Kidney (tissue), 14 donors: ENCODE data around the gene PTCD1. TPM values are rescaled to one million over a fixed set of nuclear protein-coding genes. Genes with fewer than 3 reads are reported as not detected.
"Not testable (repeated sequence)": the region's sequence is repeated elsewhere in the genome, so short reads cannot be mapped to it uniquely, and the experiment has no call there.

Source experiments
- DNase-seq, 5 donors: peaks; one replicate each; pipeline ENCODE4 v3.0.0-alpha.2; 2013 to 2020
- FAIRE-seq: peaks from 2 replicates; lab custom pipeline; 2012; peaks lifted over from hg19 to GRCh38; lab: Jason Lieb, UNC
- H3K27ac ChIP-seq, 2 donors: one replicate each; pipeline ENCODE4 v1.7.0; 2013; ENCODE audit warnings: low read depth in 2 of 2, low read length in 2 of 2, inconsistent platforms in 1 of 2
- H3K27me3 ChIP-seq: one replicate; pipeline ENCODE4 v1.7.1; 2013; ENCODE audit warnings: low read length, inconsistent platforms; ENCODE audit not compliant: control insufficient read depth, insufficient read depth
- H3K36me3 ChIP-seq, 3 donors: one replicate each; pipeline versions ENCODE4 v1.7.0 to v1.7.1; 2013; ENCODE audit warnings: low read length in 3 of 3, control low read depth in 1 of 3, inconsistent platforms in 1 of 3; ENCODE audit not compliant: insufficient read depth in 3 of 3, control insufficient read depth in 2 of 3
- H3K4me1 ChIP-seq, 3 donors: one replicate each; pipeline versions ENCODE4 v1.7.0 to v1.7.1; 2013; ENCODE audit warnings: low read length in 3 of 3, inconsistent platforms in 1 of 3, low read depth in 1 of 3; ENCODE audit not compliant: control insufficient read depth in 2 of 3, insufficient read depth in 2 of 3
- H3K4me3 ChIP-seq, 3 donors: one replicate each; pipeline versions ENCODE4 v1.7.0 to v1.8.1; 2013; ENCODE audit warnings: low read length in 3 of 3, control low read depth in 1 of 3, inconsistent platforms in 1 of 3
- H3K9ac ChIP-seq, 3 donors: one replicate each; pipeline versions ENCODE4 v1.7.0 to v1.7.1; 2013; ENCODE audit warnings: low read length in 3 of 3, control low read depth in 1 of 3, inconsistent platforms in 1 of 3
- H3K9me3 ChIP-seq, 3 donors: one replicate each; pipeline versions ENCODE4 v1.7.0 to v1.7.1; 2013; ENCODE audit warnings: low read length in 3 of 3, control low read depth in 1 of 3, inconsistent platforms in 1 of 3; ENCODE audit not compliant: control insufficient read depth in 2 of 3, insufficient read depth in 1 of 3
- CTCF ChIP-seq: IDR thresholded peaks from 3 replicates; pipeline ENCODE4 v1.5.1; 2012; ENCODE audit warnings: mild to moderate bottlenecking, moderate library complexity, borderline replicate concordance; ENCODE audit not compliant: insufficient read depth; ENCODE audit errors: extremely low read depth
- intact Hi-C: fragments of 100-400 bp; cut with DNase I; formaldehyde crosslinking; loops from one replicate; pipeline ENCODE4 v1.11.1; 2022
- polyA plus RNA-seq: library from polyadenylated mRNA; stranded (reverse); fragments of 350-450 nt; fragmentation: Illumina TruSeq; extraction: RNeasy Lipid Tissue Mini Kit (QIAGEN cat#74804); gene quantifications from one replicate; pipeline ENCODE4 v1.2.3, GENCODE V29; 2014; ENCODE audit warnings: low read depth, low replicate concordance; ENCODE audit not compliant: insufficient read depth
- total RNA-seq: library from RNA; stranded (reverse); fragmentation: NEBNext Ultra II Directional; extraction: Animal tissue kit (Norgen Biotek cat#: 25700); gene quantifications from one replicate; pipeline ENCODE4 v1.2.1, GENCODE V29; 2021
- donor health status: control.
- donor health status: control.
- donor health status: control.
- donor health status: control.
- donor health status: control.
- donor health status: DM: yes; HTN: yes; CAD: no.
- donor health status: Normal renal cell carcinoma (clear cell type).

The PTCD1 gene
- total and polyA plus RNA-seq, 2 donors from 2014 or later, result 2.9 to 5.4 TPM

GRCh38 chr7:99419323-99420021 is 19.1 kb downstream of the PTCD1 start:
- no peak overlapping the region for H3K4me3 ChIP-seq
- H3K27ac ChIP-seq, result no peak overlapping the region
- DNase-seq, result no peak
- intact Hi-C loops, result no loop called here
- H3K36me3 ChIP-seq, result peaks cover 3 to 51% (median 28%) of the 10 kb centered on the region in 3 donors
- TF ChIP-seq CTCF, result no peak
- no peaks in the 10 kb centered on the region for H3K27me3 ChIP-seq
- H3K9ac ChIP-seq, result no peak overlapping the region
- no peak for FAIRE-seq
- no peaks in the 10 kb centered on the region for H3K4me1 ChIP-seq
- no peaks in the 10 kb centered on the region for H3K9me3 ChIP-seq

- intact Hi-C loops, result no loop called here
- Histone ChIP-seq H3K27me3 (no peaks in the 10 kb centered on the region), H3K4me1 (no peaks in the 10 kb centered on the region), H3K27ac (no peak overlapping the region), H3K4me3 (no peak overlapping the region), H3K9me3 (no peaks in the 10 kb centered on the region), H3K9ac (no peak overlapping the region), H3K36me3 (peaks cover 3 to 51% (median 28%) of the 10 kb centered on the region in 3 donors)
- TF ChIP-seq CTCF, result no peak
- DNase-seq (no peak), FAIRE-seq (no peak)
Observed at GRCh38 chr7:99418260-99418659, 20.3 kb downstream of the PTCD1 start.

- H3K27me3 ChIP-seq, FAIRE-seq, intact Hi-C loops, H3K9ac ChIP-seq, H3K4me1 ChIP-seq, H3K4me3 ChIP-seq, H3K9me3 ChIP-seq, H3K27ac ChIP-seq: not testable (repeated sequence)
- DNase-seq, result peak in 4 of 5 donors; percentile 27 to 87 (median 38)
- TF ChIP-seq CTCF, result peak; percentile 41
- H3K36me3 ChIP-seq, result peaks cover 17 to 63% (median 37%) of the 10 kb centered on the region in 3 donors
Observed at GRCh38 chr7:99415513-99416127, 23.0 kb downstream of the PTCD1 start.
